Duodenal mucosa (tissue), 2 donors: Measurements from ENCODE around the gene MIA2.

Source experiments
- H3K27ac ChIP-seq: one replicate; pipeline ENCODE4 v1.7.0; 2013; ENCODE audit warnings: low read depth, low read length
- H3K27me3 ChIP-seq, 2 donors: one replicate each; pipeline ENCODE4 v1.7.0; 2013; ENCODE audit warnings: low read length in 2 of 2, control low read depth in 1 of 2; ENCODE audit not compliant: insufficient read depth in 2 of 2, control insufficient read depth in 1 of 2
- H3K36me3 ChIP-seq, 2 donors: one replicate each; pipeline ENCODE4 v1.7.0; 2013; ENCODE audit warnings: low read length in 2 of 2, control low read depth in 1 of 2; ENCODE audit not compliant: insufficient read depth in 2 of 2, control insufficient read depth in 1 of 2
- H3K4me1 ChIP-seq, 2 donors: one replicate each; pipeline ENCODE4 v1.7.0; 2013; ENCODE audit warnings: low read length in 2 of 2, control low read depth in 1 of 2; ENCODE audit not compliant: insufficient read depth in 2 of 2, control insufficient read depth in 1 of 2
- H3K4me3 ChIP-seq, 2 donors: one replicate each; pipeline ENCODE4 v1.7.0; 2013; ENCODE audit warnings: low read length in 2 of 2, low read depth in 1 of 2
- H3K9ac ChIP-seq, 2 donors: one replicate each; pipeline ENCODE4 v1.7.0; 2013; ENCODE audit warnings: low read length in 2 of 2, low read depth in 1 of 2
- H3K9me3 ChIP-seq, 2 donors: one replicate each; pipeline ENCODE4 v1.7.0; 2013; ENCODE audit warnings: low read length in 2 of 2, control low read depth in 1 of 2; ENCODE audit not compliant: control insufficient read depth in 1 of 2

MIA2 gene

DNA sequence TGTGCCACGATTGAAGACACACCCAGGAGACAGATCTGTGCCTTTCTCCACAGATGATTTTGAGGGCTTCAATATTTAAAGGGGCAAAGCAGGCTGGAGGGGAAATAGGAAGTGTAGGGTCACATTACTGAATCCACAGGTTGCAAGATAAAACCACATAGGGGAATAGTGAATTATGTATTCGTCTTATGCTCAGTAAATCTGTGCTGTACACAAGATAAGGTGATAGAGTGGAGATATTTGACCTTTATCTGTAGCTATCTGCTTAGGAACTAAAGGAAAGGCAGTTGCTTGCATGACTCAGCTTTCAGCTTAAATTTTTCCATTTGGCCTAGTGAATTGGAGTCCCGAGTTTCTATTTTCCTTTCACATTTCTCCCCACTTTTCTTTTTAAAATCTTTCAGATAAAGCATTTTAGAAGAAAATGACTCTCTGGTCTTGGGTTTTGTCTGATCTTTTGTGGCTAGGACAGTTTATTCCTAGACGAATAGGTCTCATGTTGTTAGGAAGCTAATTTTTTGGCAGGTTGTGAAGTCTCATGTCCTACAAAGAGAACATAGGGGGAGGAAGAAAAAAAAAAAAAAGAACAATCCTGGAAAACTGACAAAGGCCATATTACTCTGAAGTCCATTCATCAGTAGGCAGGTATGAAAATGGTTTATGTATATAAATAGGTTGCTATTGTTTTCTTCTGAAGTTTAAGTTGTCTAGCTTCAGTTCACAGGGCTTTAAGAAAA is 143.1 kb downstream of the MIA2 start:
- Histone ChIP-seq H3K4me3 (no peak overlapping the region), H3K9me3 (no peaks in the 10 kb centered on the region), H3K27me3 (no peaks in the 10 kb centered on the region), H3K9ac (no peak overlapping the region), H3K36me3 (no peaks in the 10 kb centered on the region), H3K4me1 (no peaks in the 10 kb centered on the region), H3K27ac (no peak overlapping the region)

- Histone ChIP-seq H3K9me3 (no peaks in the 10 kb centered on the region), H3K36me3 (no peaks in the 10 kb centered on the region), H3K4me3 (no peak overlapping the region), H3K9ac (no peak overlapping the region), H3K4me1 (no peaks in the 10 kb centered on the region), H3K27me3 (no peaks in the 10 kb centered on the region), H3K27ac (no peak overlapping the region)
These were observed 147.7 kb downstream of the MIA2 start for GRCh38 chr14:39381366-39381765.

DNA sequence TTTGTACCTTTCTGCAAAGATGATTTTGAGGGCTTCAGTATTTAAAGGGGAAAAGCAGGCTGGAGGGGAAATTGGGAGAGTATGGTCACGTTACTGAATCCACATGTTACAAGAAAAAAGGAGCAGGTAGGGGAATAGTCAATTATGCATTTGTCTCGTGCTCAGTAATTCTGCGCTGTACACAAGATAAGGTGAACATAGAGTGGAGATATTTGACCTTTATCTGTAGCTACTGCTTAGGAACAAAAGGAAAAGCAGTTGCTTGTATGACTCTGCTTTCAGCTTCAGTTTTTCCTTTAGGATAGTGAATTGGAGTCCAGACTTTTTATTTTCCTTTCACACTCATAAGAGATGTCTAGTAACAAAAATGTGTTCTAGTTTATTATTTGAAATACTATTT is 148.7 kb downstream of the MIA2 start:
- no peaks in the 10 kb centered on the region for H3K27me3 ChIP-seq
- H3K4me1 ChIP-seq: no peaks in the 10 kb centered on the region
- peaks cover 0 to 5% of the 10 kb centered on the region in 2 donors for H3K36me3 ChIP-seq
- H3K4me3 ChIP-seq: no peak overlapping the region
- no peaks in the 10 kb centered on the region for H3K9me3 ChIP-seq
- no peak overlapping the region for H3K9ac ChIP-seq
- no peak overlapping the region for H3K27ac ChIP-seq

GRCh38 chr14:39383026-39383660 is 149.4 kb downstream of the MIA2 start:
- Histone ChIP-seq H3K27ac (no peak overlapping the region), H3K9me3 (no peaks in the 10 kb centered on the region), H3K4me1 (no peaks in the 10 kb centered on the region), H3K9ac (no peak overlapping the region), H3K27me3 (no peaks in the 10 kb centered on the region), H3K4me3 (no peak overlapping the region), H3K36me3 (peaks cover 0 to 5% of the 10 kb centered on the region in 2 donors)

- Histone ChIP-seq H3K4me3 (no peak overlapping the region), H3K4me1 (no peaks in the 10 kb centered on the region), H3K36me3 (peaks cover 0 to 5% of the 10 kb centered on the region in 2 donors), H3K27ac (no peak overlapping the region), H3K27me3 (no peaks in the 10 kb centered on the region), H3K9ac (no peak overlapping the region), H3K9me3 (no peaks in the 10 kb centered on the region)
These were observed 150.0 kb downstream of the MIA2 start for GRCh38 chr14:39383741-39384140.

GRCh38 chr14:39384177-39384576 is 150.5 kb downstream of the MIA2 start:
- no peak overlapping the region for H3K27ac ChIP-seq
- H3K27me3 ChIP-seq: no peaks in the 10 kb centered on the region
- peaks cover 0 to 5% of the 10 kb centered on the region in 2 donors for H3K36me3 ChIP-seq
- H3K4me1 ChIP-seq: no peaks in the 10 kb centered on the region
- no peak overlapping the region for H3K4me3 ChIP-seq
- no peak overlapping the region for H3K9ac ChIP-seq
- no peaks in the 10 kb centered on the region for H3K9me3 ChIP-seq

GRCh38 chr14:39393289-39393688 is 159.6 kb downstream of the MIA2 start:
- Histone ChIP-seq H3K4me1 (no peaks in the 10 kb centered on the region), H3K27ac (no peak overlapping the region), H3K4me3 (no peak overlapping the region), H3K27me3 (no peaks in the 10 kb centered on the region), H3K9ac (no peak overlapping the region), H3K36me3 (peaks cover 10 to 13% of the 10 kb centered on the region in 2 donors), H3K9me3 (no peaks in the 10 kb centered on the region)

- Histone ChIP-seq H3K9me3 (no peaks in the 10 kb centered on the region), H3K36me3 (peaks cover 22 to 26% of the 10 kb centered on the region in 2 donors), H3K4me1 (no peaks in the 10 kb centered on the region), H3K9ac (no peak overlapping the region), H3K27ac (no peak overlapping the region), H3K4me3 (no peak overlapping the region), H3K27me3 (no peaks in the 10 kb centered on the region)
These were observed 162.0 kb downstream of the MIA2 start for GRCh38 chr14:39395555-39396254.

DNA sequence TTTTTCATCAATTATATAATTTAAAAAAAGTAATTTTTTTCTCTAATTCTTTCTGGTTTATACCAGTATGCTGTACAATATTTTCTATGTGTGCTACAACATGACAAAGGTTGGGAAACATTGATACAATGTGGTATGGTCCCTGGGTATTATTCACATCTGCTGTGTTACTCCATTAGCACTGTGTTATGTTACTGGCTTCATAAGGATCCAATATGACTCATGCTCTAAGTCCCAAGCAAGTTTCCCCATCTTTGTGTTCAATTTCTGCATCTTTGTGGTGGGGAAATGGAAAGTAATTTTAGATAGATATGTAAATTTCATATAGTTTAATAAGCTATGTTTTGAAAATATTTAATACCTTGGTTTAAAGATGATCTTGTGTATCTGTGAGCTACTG is 162.7 kb downstream of the MIA2 start:
- Histone ChIP-seq H3K4me1 (no peaks in the 10 kb centered on the region), H3K4me3 (no peak overlapping the region), H3K27me3 (no peaks in the 10 kb centered on the region), H3K9ac (no peak overlapping the region), H3K9me3 (no peaks in the 10 kb centered on the region), H3K36me3 (peaks cover 26 to 34% of the 10 kb centered on the region in 2 donors), H3K27ac (no peak overlapping the region)

- Histone ChIP-seq H3K4me3 (no peak overlapping the region), H3K9ac (no peak overlapping the region), H3K9me3 (no peaks in the 10 kb centered on the region), H3K4me1 (no peaks in the 10 kb centered on the region), H3K27me3 (no peaks in the 10 kb centered on the region), H3K27ac (no peak overlapping the region), H3K36me3 (peaks cover 26 to 36% of the 10 kb centered on the region in 2 donors)
These were observed 164.7 kb downstream of the MIA2 start for GRCh38 chr14:39398382-39398781.
